Thyroid gland (tissue), 4 donors: ENCODE results near the gene CDH1.

ENCODE experiments used
- POLR2A ChIP-seq, 2 donors: fragments of 450-650 bp; IDR thresholded peaks; one replicate each; pipeline ENCODE4 v1.6.1; 2017; ENCODE audit warnings: antibody characterized with exemption in 2 of 2, mild to moderate bottlenecking in 2 of 2, moderate library complexity in 1 of 2
- TF ChIP-seq, protein P1 (sequence below), 6 experiments: fragments of 200-600 bp in 3 of 6; fragments of 450-650 bp in 3 of 6; sonication (generic) in 3 of 6; IDR thresholded peaks; one replicate each; pipeline ENCODE4 v1.5.1; 2016 to 2019; ENCODE audit warnings: antibody characterized with exemption in 6 of 6, mild to moderate bottlenecking in 2 of 6, inconsistent platforms in 1 of 6, moderate library complexity in 1 of 6

GRCh38 chr16:68724797-68725196 lies 12.3 kb upstream of the CDH1 start:
- TF ChIP-seq, protein P1, sequence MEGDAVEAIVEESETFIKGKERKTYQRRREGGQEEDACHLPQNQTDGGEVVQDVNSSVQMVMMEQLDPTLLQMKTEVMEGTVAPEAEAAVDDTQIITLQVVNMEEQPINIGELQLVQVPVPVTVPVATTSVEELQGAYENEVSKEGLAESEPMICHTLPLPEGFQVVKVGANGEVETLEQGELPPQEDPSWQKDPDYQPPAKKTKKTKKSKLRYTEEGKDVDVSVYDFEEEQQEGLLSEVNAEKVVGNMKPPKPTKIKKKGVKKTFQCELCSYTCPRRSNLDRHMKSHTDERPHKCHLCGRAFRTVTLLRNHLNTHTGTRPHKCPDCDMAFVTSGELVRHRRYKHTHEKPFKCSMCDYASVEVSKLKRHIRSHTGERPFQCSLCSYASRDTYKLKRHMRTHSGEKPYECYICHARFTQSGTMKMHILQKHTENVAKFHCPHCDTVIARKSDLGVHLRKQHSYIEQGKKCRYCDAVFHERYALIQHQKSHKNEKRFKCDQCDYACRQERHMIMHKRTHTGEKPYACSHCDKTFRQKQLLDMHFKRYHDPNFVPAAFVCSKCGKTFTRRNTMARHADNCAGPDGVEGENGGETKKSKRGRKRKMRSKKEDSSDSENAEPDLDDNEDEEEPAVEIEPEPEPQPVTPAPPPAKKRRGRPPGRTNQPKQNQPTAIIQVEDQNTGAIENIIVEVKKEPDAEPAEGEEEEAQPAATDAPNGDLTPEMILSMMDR (IDR thresholded peaks at IDR 0.05), result no peak
- TF ChIP-seq POLR2A (IDR thresholded peaks at IDR 0.05), result no peak
